Stimulated activated naive CD8-positive, alpha-beta T cell treated with anti-CD3 and anti-CD28 coated beads, Interleukin-15, Interleukin-2, amounts not matched to agents 100 ng/mL and 50 ng/mL, for 24 hours (primary cell): Measurements from ENCODE around the gene COPG1.

Experiments
- H3K27ac Mint-ChIP-seq: one replicate; pipeline ENCODE4 v1.8.0; 2021; ENCODE audit warnings: mild to moderate bottlenecking, mixed read lengths
- H3K27me3 Mint-ChIP-seq: one replicate; pipeline ENCODE4 v1.8.0; 2021; ENCODE audit warnings: mixed read lengths
- H3K36me3 Mint-ChIP-seq: one replicate; pipeline ENCODE4 v1.8.0; 2021; ENCODE audit warnings: low read depth, mixed read lengths
- H3K4me1 Mint-ChIP-seq: one replicate; pipeline ENCODE4 v1.8.0; 2021; ENCODE audit warnings: low read depth, mixed read lengths
- H3K4me3 Mint-ChIP-seq: one replicate; pipeline ENCODE4 v1.8.0; 2021; ENCODE audit warnings: mild to moderate bottlenecking, mixed read lengths
- H3K9me3 Mint-ChIP-seq: one replicate; pipeline ENCODE4 v1.8.0; 2021; ENCODE audit warnings: mixed read lengths

The COPG1 gene

DNA sequence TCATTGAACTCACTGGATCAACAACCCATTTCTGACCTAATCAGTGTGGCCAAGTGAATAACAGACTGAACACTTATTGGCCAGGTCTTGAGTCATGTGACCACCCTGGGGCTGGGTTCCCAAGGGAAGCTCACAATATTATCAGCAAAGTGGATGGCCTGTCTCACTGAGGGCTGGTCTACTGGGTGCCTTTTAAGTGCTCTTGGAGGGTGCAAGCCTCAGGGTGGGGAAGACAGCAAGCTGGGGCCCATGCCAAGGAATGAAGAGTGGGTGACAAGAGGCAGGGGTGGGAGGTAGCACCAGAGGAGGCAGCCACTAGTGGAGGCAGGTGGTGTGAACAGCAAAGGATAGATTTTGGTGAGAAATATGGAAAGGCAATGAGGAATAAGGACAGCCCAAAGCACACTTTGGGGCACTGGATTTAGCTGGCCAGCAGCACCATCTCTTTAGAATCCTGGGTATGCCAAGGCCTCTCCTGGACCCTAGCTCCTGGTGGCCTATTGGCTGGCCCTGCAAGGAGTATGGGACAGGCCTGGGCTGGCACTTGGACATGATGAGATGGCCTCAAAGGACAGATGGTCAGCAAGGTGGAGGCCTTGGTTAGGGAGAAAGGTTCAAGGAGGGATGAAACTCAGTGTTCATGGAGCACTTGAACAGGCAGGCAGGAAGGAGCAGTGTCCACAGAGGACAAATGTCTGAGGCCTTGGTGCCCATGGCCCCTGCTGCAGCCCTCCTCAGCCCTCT, 63.4 kb downstream of the COPG1 start:
- H3K27ac Mint-ChIP-seq, result no peak overlapping the region
- H3K4me3 Mint-ChIP-seq, result no peak overlapping the region
- peaks cover 32% of the 10 kb centered on the region for H3K4me1 Mint-ChIP-seq
- no peaks in the 10 kb centered on the region for H3K36me3 Mint-ChIP-seq
- H3K27me3 Mint-ChIP-seq, result no peaks in the 10 kb centered on the region
- no peaks in the 10 kb centered on the region for H3K9me3 Mint-ChIP-seq

DNA sequence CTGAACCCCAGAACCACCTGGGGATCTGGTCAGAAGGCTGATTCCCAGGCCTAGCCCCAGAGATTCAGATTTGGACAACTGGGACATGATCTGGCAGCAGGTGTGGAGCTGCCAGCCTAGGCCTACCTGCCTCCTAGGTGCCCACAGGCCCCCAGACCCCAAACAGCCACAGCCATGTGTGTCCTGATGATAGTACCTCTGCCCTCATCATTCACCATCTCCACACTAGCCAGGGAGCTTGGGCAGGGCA, 63.9 kb downstream of the COPG1 start:
- Mint-ChIP-seq H3K36me3 (no peaks in the 10 kb centered on the region), H3K4me3 (peak overlapping the region; percentile 93), H3K27me3 (no peaks in the 10 kb centered on the region), H3K27ac (no peak overlapping the region), H3K9me3 (no peaks in the 10 kb centered on the region), H3K4me1 (peaks cover 32% of the 10 kb centered on the region)

- H3K9me3 Mint-ChIP-seq, result no peaks in the 10 kb centered on the region
- peak overlapping the region; percentile 93 for H3K4me3 Mint-ChIP-seq
- H3K36me3 Mint-ChIP-seq, result no peaks in the 10 kb centered on the region
- H3K27me3 Mint-ChIP-seq, result no peaks in the 10 kb centered on the region
- H3K4me1 Mint-ChIP-seq, result peaks cover 27% of the 10 kb centered on the region
- no peak overlapping the region for H3K27ac Mint-ChIP-seq
Measured at GRCh38 chr3:129313665-129314385, 64.4 kb downstream of the COPG1 start.

DNA sequence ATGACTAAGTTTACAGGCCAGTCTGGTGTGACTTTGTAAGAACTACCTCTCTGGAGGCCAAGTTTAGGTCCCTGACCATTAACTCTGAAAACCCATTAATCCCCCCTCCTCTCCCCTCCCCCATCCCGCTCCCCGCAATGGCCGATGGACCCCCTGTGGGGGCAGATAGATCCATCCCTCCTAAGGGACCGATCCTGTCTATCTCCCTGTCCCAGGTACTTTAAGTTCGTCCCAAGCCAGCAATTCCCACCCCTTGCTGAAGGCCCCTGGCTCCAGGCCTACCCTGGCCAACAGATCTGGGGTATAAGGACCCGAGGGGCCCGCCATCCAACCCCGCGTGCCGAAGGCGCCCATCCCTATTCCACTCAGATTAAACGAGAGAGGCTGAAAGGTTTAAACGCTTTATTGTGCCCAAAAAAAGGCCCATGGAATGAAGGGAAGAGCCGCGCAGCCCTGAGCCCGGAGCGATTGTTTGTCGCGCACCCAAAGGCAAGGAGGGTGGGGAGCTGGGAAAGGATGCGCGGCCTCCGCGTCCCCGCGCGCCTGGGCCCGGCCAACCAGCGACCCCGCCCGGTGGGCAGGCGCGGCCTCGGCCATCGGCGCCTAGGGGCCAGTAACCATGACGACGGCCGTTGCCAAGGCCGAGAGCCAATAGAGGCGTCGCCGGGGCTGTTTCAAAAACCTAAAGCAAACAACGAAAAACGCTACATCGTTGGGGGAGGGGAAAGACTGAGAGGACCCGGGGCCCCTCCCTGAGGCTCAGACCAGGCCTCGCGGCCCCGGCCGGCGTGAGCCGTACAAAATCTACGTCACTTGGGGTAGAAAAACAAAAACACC, 65.2 kb downstream of the COPG1 start:
- peak overlapping the region; percentile 93 for H3K4me3 Mint-ChIP-seq
- H3K4me1 Mint-ChIP-seq, result peaks cover 25% of the 10 kb centered on the region
- H3K9me3 Mint-ChIP-seq, result no peaks in the 10 kb centered on the region
- H3K27me3 Mint-ChIP-seq, result no peaks in the 10 kb centered on the region
- no peak overlapping the region for H3K27ac Mint-ChIP-seq
- H3K36me3 Mint-ChIP-seq, result no peaks in the 10 kb centered on the region

DNA sequence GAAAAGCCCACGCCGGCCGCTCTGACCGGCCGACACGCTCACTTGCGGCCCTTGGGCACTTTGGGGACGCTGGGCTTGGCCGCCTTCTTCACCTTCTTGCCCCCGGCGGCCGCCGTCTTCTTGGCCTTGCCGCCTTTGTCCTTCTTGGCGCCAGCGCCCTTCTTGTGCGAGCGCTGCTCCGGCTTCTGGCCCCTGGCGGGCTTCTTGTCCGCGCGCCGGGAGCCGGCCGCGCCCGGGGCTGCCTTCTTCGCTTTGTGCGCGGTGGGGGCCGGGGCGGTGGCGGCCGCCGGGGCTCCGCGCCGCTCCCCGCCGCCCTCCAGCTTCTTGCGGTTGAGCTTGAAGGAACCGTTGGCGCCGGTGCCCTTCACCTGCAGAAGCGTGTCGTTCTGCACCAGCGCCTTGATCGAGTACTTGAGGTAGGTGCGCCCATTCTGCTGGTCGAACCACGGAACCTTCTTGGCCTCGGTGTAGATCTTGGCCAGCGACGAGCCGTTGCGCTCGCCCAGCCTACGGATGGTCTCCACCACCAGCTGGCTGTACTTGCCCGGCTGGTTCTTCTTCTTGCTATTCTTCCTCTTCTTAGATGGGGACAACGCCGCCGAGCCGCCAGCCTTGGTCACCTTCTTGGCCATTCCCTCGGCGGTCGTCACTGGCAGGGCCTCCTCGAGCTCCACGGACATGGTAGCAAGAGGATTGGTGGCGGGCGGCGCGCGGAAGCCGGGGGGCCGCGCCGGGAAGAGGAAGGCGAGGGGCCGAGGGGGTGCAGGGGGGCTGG, 66.0 kb downstream of the COPG1 start:
- peak overlapping the region; percentile 93 for H3K4me3 Mint-ChIP-seq
- no peaks in the 10 kb centered on the region for H3K36me3 Mint-ChIP-seq
- H3K27me3 Mint-ChIP-seq, result no peaks in the 10 kb centered on the region
- H3K4me1 Mint-ChIP-seq, result peaks cover 25% of the 10 kb centered on the region
- H3K27ac Mint-ChIP-seq, result peak overlapping the region; percentile 84
- H3K9me3 Mint-ChIP-seq, result no peaks in the 10 kb centered on the region

DNA sequence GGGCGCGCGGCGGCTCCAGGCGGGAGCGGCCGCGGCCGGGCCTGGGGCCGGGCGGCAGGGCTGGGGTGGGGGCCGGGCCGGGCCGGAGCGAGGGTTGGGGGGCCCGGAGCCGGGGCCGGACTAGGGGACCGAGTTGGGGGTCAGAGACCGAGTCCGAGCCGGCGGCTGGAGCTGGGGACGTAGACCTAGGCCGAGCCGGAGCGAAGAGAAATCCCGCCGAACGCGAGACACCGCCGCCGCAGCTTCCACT, 66.5 kb downstream of the COPG1 start:
- Mint-ChIP-seq H3K4me3 (peak overlapping the region; percentile 93), H3K27ac (peak overlapping the region; percentile 37), H3K9me3 (no peaks in the 10 kb centered on the region), H3K36me3 (no peaks in the 10 kb centered on the region), H3K27me3 (no peaks in the 10 kb centered on the region), H3K4me1 (peaks cover 25% of the 10 kb centered on the region)

DNA sequence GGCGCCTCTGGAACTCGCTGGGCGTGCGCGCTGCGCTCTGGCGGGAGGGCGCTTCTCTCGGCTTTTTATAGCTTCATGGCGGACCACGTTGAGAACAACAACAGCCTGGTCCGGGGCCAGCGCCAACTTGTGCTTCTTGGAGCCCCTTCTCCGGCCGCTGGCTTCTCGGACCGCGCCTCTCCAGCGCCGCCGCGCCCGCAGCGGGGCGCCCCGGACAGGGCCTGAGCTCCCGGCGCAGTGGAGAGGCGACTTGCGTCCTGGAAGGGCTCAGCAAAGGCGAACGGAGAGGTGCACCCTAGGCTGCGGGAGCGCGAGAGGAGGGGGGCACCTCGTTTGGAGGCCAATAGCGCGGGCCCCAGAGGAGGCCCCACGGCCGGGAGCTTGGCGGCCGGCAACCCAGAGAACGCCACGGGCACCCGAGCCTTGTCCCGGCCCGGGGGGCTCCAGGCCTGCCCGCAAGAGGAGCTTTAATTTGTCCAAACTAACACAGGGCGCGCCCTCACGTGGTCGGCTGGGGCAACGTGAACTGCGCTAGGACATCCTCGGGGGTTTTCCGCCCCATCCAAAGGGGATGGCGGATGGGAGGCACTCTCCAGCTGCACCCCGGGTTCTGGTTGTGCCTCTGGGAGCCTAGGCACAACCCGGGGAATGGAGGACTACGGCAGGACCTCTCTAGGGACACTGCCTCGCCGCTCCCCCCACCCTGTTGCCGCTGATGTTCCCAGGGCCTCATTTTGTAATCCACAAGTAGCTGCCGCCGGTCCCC, 67.0 kb downstream of the COPG1 start:
- Mint-ChIP-seq H3K36me3 (no peaks in the 10 kb centered on the region), H3K4me3 (peak overlapping the region; percentile 75), H3K27me3 (no peaks in the 10 kb centered on the region), H3K27ac (peak overlapping the region; percentile 37), H3K9me3 (no peaks in the 10 kb centered on the region), H3K4me1 (peaks cover 25% of the 10 kb centered on the region)

DNA sequence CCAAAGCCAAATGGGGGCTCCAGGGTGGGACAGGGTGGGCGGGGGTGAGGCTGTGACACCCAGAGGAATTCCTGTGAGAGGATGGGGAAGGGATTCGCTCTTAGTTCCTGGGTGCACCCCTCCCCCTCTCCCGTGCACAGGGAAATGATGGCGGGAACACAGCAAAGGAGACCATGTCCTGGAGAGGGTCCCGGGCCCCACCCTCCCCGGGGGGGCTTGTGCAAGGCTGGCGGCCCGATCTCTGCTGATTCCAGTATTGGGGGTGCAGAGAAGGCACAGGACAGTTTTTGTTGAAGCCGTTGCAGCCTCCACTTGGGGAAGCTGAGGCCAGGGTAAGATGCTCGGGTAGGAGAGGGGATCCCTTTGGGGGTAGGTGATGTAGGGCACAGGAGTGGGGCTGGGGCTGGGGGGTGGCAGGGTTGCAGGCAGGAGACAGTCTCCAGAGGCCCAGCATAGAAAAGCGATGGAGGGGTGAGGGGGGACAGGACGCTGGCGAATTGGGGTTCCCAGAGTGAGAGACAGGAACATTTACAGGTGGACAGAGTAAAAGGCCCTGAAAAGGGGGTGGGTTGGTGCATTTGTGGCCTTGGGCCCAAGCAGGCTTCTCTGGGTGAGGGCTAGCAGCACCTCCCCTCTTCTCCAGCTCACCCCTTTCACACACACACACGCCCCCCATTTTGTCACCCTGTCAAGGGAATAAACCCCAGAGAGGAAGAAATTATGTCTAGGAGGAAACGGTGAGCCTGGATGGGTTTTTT, 67.8 kb downstream of the COPG1 start:
- H3K9me3 Mint-ChIP-seq, result no peaks in the 10 kb centered on the region
- no peaks in the 10 kb centered on the region for H3K36me3 Mint-ChIP-seq
- H3K27ac Mint-ChIP-seq, result no peak overlapping the region
- no peak overlapping the region for H3K4me3 Mint-ChIP-seq
- no peaks in the 10 kb centered on the region for H3K27me3 Mint-ChIP-seq
- peaks cover 20% of the 10 kb centered on the region for H3K4me1 Mint-ChIP-seq

GRCh38 chr3:129317848-129318247, 68.4 kb downstream of the COPG1 start:
- H3K4me1 Mint-ChIP-seq, result peaks cover 13% of the 10 kb centered on the region
- no peaks in the 10 kb centered on the region for H3K36me3 Mint-ChIP-seq
- no peaks in the 10 kb centered on the region for H3K9me3 Mint-ChIP-seq
- no peak overlapping the region for H3K27ac Mint-ChIP-seq
- no peaks in the 10 kb centered on the region for H3K27me3 Mint-ChIP-seq
- no peak overlapping the region for H3K4me3 Mint-ChIP-seq

DNA sequence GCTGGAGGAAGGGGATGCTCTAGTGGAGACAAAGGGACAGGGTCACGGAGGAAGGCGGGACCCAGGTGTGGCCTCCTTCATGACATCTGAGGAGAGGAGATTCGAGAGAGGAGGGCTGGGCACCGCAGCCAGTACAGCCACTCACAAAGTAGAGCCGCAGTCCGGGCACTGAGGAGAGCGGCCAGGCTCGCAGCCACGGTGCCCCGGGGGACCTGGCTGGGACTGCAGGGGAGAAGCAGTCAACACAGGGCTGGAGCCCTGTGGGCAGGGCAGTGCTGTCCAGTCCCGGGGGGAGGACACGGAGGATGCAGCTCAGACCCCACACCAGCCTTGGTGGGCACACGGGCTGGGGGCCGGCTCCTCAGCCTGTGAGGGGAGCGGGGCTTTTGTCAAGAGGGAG, 69.5 kb downstream of the COPG1 start:
- Mint-ChIP-seq H3K4me1 (peaks cover 3% of the 10 kb centered on the region), H3K27ac (no peak overlapping the region), H3K36me3 (no peaks in the 10 kb centered on the region), H3K4me3 (no peak overlapping the region), H3K9me3 (no peaks in the 10 kb centered on the region), H3K27me3 (no peaks in the 10 kb centered on the region)

GRCh38 chr3:129320261-129320660, 70.9 kb downstream of the COPG1 start:
- no peaks in the 10 kb centered on the region for H3K4me1 Mint-ChIP-seq
- H3K4me3 Mint-ChIP-seq, result no peak overlapping the region
- no peak overlapping the region for H3K27ac Mint-ChIP-seq
- no peaks in the 10 kb centered on the region for H3K27me3 Mint-ChIP-seq
- no peaks in the 10 kb centered on the region for H3K36me3 Mint-ChIP-seq
- no peaks in the 10 kb centered on the region for H3K9me3 Mint-ChIP-seq

DNA sequence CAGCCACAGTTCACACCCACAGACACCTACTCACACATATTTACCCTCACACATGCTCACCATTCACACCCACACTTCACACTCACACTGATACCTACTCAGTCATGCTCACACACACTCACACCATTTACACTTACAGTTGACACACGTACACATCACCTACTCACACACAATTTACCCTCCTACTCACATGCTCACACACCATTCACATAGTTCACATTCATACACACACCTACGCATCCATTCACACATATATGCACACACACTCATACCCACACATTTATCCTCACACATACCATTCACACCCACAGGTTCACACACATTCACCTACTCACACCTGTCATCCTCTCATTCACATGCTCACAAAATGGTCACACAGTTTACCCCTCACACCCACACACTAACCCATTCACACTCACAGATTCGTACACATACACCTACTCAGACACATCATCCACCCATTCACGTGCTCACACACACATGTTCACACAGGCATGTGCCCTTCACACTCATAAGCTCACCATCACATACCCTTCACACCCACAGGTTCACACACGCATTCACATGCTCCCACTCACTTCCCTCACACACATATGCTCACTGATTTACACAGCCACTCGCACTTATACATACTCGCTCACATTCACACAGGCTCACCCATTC, 71.5 kb downstream of the COPG1 start:
- Mint-ChIP-seq H3K4me3 (no peak overlapping the region), H3K4me1 (no peaks in the 10 kb centered on the region)

DNA sequence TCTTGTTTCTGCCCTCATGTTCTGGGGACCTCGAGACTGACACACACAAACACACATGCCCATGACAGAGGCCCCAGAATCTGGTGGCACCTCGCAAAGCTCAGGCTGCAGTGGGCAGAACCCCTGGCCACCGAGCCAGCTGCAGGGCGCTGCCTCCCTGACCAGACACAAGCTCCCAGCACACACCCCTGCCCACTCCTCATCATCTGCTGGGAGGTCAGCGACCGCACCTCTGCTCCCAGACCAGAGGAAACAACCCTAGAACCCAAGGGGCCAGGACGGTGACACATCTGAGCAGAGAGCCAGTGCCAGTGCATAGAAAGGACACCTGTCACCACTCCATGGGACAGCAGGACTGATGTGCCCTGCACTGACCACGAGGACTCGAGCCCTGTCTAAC, 72.5 kb downstream of the COPG1 start:
- H3K27ac Mint-ChIP-seq, result no peak overlapping the region
- no peaks in the 10 kb centered on the region for H3K36me3 Mint-ChIP-seq
- no peaks in the 10 kb centered on the region for H3K27me3 Mint-ChIP-seq
- no peaks in the 10 kb centered on the region for H3K9me3 Mint-ChIP-seq
- H3K4me1 Mint-ChIP-seq, result no peaks in the 10 kb centered on the region
- H3K4me3 Mint-ChIP-seq, result no peak overlapping the region

More for the DNA sequence above, 71.5 kb downstream of the COPG1 start:
- no peak overlapping the region for H3K27ac Mint-ChIP-seq
- H3K36me3 Mint-ChIP-seq, result no peaks in the 10 kb centered on the region
- H3K9me3 Mint-ChIP-seq, result no peaks in the 10 kb centered on the region
- H3K27me3 Mint-ChIP-seq, result no peaks in the 10 kb centered on the region
